Smooth muscle cell (in vitro differentiated cells): Measurements from ENCODE around the gene IQSEC1. TPM values are rescaled to one million over a fixed set of nuclear protein-coding genes. Genes with fewer than 3 reads are reported as not detected.

Experiments
- DNase-seq: peaks from one replicate; lab custom pipeline; 2025; ENCODE audit not compliant: unreplicated experiment; lab: John Stamatoyannopoulos, UW
- H2AFZ ChIP-seq: fragments of 200-600 bp; sonication (generic); 2 replicates; pipeline ENCODE4 v1.6.0; 2016; ENCODE audit warnings: antibody characterized with exemption, low read depth, mild to moderate bottlenecking
- H3F3A ChIP-seq: fragments of 200-600 bp; sonication (generic); 2 replicates; pipeline ENCODE4 v1.6.0; 2017; ENCODE audit warnings: antibody characterized with exemption, low read depth
- H3K27ac ChIP-seq: fragments of 200-600 bp; sonication (generic); 2 replicates; pipeline ENCODE4 v1.5.1; 2016; ENCODE audit warnings: low read depth, mild to moderate bottlenecking
- H3K27me3 ChIP-seq: fragments of 200-600 bp; sonication (generic); 2 replicates; pipeline ENCODE4 v1.6.1; 2016; ENCODE audit warnings: low read depth, mild to moderate bottlenecking
- H3K36me3 ChIP-seq: fragments of 200-600 bp; sonication (generic); 2 replicates; pipeline ENCODE4 v1.5.1; 2016; ENCODE audit warnings: low read depth
- H3K4me1 ChIP-seq: fragments of 200-600 bp; sonication (generic); 2 replicates; pipeline ENCODE4 v1.5.1; 2016; ENCODE audit warnings: low read depth
- H3K4me2 ChIP-seq: fragments of 200-600 bp; sonication (generic); 2 replicates; pipeline ENCODE4 v1.6.0; 2016; ENCODE audit warnings: mild to moderate bottlenecking
- H3K4me3 ChIP-seq: fragments of 200-600 bp; sonication (generic); 2 replicates; pipeline ENCODE4 v1.5.1; 2016; ENCODE audit warnings: mild to moderate bottlenecking
- H3K79me2 ChIP-seq: fragments of 200-600 bp; sonication (generic); 2 replicates; pipeline ENCODE4 v1.6.0; 2016; ENCODE audit warnings: low read depth, mild to moderate bottlenecking
- H3K9ac ChIP-seq: fragments of 200-600 bp; sonication (generic); 2 replicates; pipeline ENCODE4 v1.6.0; 2016; ENCODE audit warnings: low read depth
- H3K9me3 ChIP-seq: fragments of 200-600 bp; sonication (generic); replicated peaks from 2 replicates; pipeline ENCODE4 v1.5.1; 2016; ENCODE audit warnings: low read depth
- H4K20me1 ChIP-seq: fragments of 200-600 bp; sonication (generic); 2 replicates; pipeline ENCODE4 v1.6.0; 2016; ENCODE audit warnings: low read depth
- WGBS: methylation state at CpG from one replicate; pipeline ENCODE4 v1.1.7; 2016; ENCODE audit warnings: low lambda C conversion rate; 5-methylcytosine and 5-hydroxymethylcytosine counted together
- polyA plus RNA-seq: library from polyadenylated mRNA; unstranded; fragments of >200 nt; fragmentation: Nextera tagmentation; extraction: Ambion mirVana; gene quantifications from 2 replicates; pipeline ENCODE4 v1.2.1, GENCODE V29; 2016
- total RNA-seq: library from RNA; depleted of rRNA; stranded (reverse); fragments of >200 nt; gene quantifications from 2 replicates; pipeline ENCODE4 v1.2.3, GENCODE V29; 2014
- TF ChIP-seq, protein P1 (sequence below): fragments of 200-600 bp; sonication (generic); IDR thresholded peaks from 2 replicates; pipeline ENCODE4 v1.5.1; 2017; ENCODE audit warnings: borderline replicate concordance, mild to moderate bottlenecking, antibody characterized with exemption; ENCODE audit not compliant: insufficient read depth, poor library complexity, severe bottlenecking

IQSEC1 gene
- total and polyA plus RNA-seq, 2 experiments from 2014 or later, result 18.9 to 19.8 TPM

- no peaks in the 10 kb centered on the region for H3K79me2 ChIP-seq
Observed at GRCh38 chr3:13080591-13080990, 7.4 kb upstream of the IQSEC1 start.

DNA sequence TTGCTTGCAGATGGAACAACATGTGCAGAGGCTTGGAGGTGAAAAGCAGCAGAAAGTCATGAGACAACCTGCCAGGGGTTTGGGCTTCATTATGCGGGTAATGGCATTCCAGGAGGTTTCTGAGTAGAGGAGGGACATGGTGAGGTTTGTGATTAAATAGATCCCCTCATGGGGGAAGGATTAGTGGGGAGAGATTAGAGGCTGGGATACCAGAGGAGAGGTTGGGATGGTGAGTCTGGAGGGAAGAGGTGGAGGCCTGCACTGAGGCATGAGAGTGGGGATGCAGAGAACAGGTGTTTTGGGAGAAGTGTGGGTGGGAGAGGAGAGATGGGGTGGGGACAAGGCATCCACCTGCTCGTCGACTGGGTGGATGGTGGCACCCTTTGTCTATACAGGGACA, 6.8 kb upstream of the IQSEC1 start:
- no peak overlapping the region for H3K4me2 ChIP-seq
- no peak overlapping the region for H3K4me3 ChIP-seq
- no peak overlapping the region for H2AFZ ChIP-seq
- no peaks in the 10 kb centered on the region for H3K36me3 ChIP-seq
- no peaks in the 10 kb centered on the region for H3K9me3 ChIP-seq
- H3K4me1 ChIP-seq, result peaks cover 9% of the 10 kb centered on the region
- peaks cover 6% of the 10 kb centered on the region for H4K20me1 ChIP-seq
- TF ChIP-seq, protein P1, sequence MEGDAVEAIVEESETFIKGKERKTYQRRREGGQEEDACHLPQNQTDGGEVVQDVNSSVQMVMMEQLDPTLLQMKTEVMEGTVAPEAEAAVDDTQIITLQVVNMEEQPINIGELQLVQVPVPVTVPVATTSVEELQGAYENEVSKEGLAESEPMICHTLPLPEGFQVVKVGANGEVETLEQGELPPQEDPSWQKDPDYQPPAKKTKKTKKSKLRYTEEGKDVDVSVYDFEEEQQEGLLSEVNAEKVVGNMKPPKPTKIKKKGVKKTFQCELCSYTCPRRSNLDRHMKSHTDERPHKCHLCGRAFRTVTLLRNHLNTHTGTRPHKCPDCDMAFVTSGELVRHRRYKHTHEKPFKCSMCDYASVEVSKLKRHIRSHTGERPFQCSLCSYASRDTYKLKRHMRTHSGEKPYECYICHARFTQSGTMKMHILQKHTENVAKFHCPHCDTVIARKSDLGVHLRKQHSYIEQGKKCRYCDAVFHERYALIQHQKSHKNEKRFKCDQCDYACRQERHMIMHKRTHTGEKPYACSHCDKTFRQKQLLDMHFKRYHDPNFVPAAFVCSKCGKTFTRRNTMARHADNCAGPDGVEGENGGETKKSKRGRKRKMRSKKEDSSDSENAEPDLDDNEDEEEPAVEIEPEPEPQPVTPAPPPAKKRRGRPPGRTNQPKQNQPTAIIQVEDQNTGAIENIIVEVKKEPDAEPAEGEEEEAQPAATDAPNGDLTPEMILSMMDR, result no peak
- H3F3A ChIP-seq, result no peaks in the 10 kb centered on the region
- no peak overlapping the region for H3K9ac ChIP-seq
- peaks cover 18% of the 10 kb centered on the region for H3K27me3 ChIP-seq
- no peaks in the 10 kb centered on the region for H3K79me2 ChIP-seq
- 80% methylated on average over 3 of the region's 3 CpGs for WGBS
- no peak overlapping the region for H3K27ac ChIP-seq
- no peak for DNase-seq

More at GRCh38 chr3:13080591-13080990, 7.4 kb upstream of the IQSEC1 start:
- Histone ChIP-seq H3K4me3 (no peak overlapping the region), H4K20me1 (peaks cover 6% of the 10 kb centered on the region), H3K27me3 (peaks cover 13% of the 10 kb centered on the region), H3K27ac (no peak overlapping the region), H3F3A (no peaks in the 10 kb centered on the region), H3K9me3 (no peaks in the 10 kb centered on the region), H3K4me2 (no peak overlapping the region), H3K4me1 (peaks cover 9% of the 10 kb centered on the region), H2AFZ (no peak overlapping the region), H3K36me3 (no peaks in the 10 kb centered on the region), H3K9ac (no peak overlapping the region)
- WGBS, result 36% methylated on average over 7 of the region's 8 CpGs
- TF ChIP-seq, protein P1, result no peak
- no peak for DNase-seq

- no peaks in the 10 kb centered on the region for H3F3A ChIP-seq
- no peaks in the 10 kb centered on the region for H3K79me2 ChIP-seq
- H2AFZ ChIP-seq, result no peak overlapping the region
- H3K4me3 ChIP-seq, result no peak overlapping the region
- H3K36me3 ChIP-seq, result no peaks in the 10 kb centered on the region
- H3K4me1 ChIP-seq, result peaks cover 9% of the 10 kb centered on the region
- no peak overlapping the region for H3K27ac ChIP-seq
- no peak for DNase-seq
- 94% methylated on average over 7 of the region's 7 CpGs for WGBS
- H3K4me2 ChIP-seq, result no peak overlapping the region
- H4K20me1 ChIP-seq, result peaks cover 9% of the 10 kb centered on the region
- H3K9me3 ChIP-seq, result no peaks in the 10 kb centered on the region
- H3K27me3 ChIP-seq, result peaks cover 24% of the 10 kb centered on the region
- H3K9ac ChIP-seq, result no peak overlapping the region
- TF ChIP-seq, protein P1, result no peak
Observed at GRCh38 chr3:13079510-13079909, 6.3 kb upstream of the IQSEC1 start.

GRCh38 chr3:13079051-13079450, 5.8 kb upstream of the IQSEC1 start:
- Histone ChIP-seq H3K27ac (no peak overlapping the region), H3F3A (no peaks in the 10 kb centered on the region), H2AFZ (no peak overlapping the region), H4K20me1 (peaks cover 13% of the 10 kb centered on the region), H3K4me1 (peaks cover 9% of the 10 kb centered on the region), H3K9ac (no peak overlapping the region), H3K36me3 (no peaks in the 10 kb centered on the region), H3K79me2 (no peaks in the 10 kb centered on the region), H3K27me3 (peaks cover 28% of the 10 kb centered on the region), H3K4me3 (no peak overlapping the region), H3K4me2 (no peak overlapping the region), H3K9me3 (no peaks in the 10 kb centered on the region)
- WGBS, result 81% methylated on average over 7 of the region's 7 CpGs
- no peak for DNase-seq
- TF ChIP-seq, protein P1, result no peak
